ENCODE results near the gene ADGRF1.
"Not testable (repeated sequence)": the region's sequence is repeated elsewhere in the genome, so short reads cannot be mapped to it uniquely, and the experiment has no call there.

ADGRF1 gene

GRCh38 chr6:47042275-47042791, at the start of gene ADGRF1:
Gene ADGRF1 (minus strand): TSS chr6:47042332. CDS start chr6:47029061, 13,271 bp downstream.
- Histone ChIP-seq H3K36me3 (ENCODE audit: control insufficient read depth, insufficient read depth, low read length) (no peaks in the 10 kb centered on the region), H3K4me1 (ENCODE audit: control insufficient read depth, insufficient read depth, low read length) (peaks cover 33% of the 10 kb centered on the region), H3K9ac (ENCODE audit: low read length) (no peak within 1 kb of the TSS), H3K9me3 (ENCODE audit: control insufficient read depth, low read length) (no peaks in the 10 kb centered on the region), H3K27me3 (ENCODE audit: control insufficient read depth, insufficient read depth, low read length) (no peaks in the 10 kb centered on the region), H3K4me3 (ENCODE audit: low read length) (no peak within 1 kb of the TSS)

GRCh38 chr6:47090881-47091280, 48.7 kb upstream of the ADGRF1 start:
- Histone ChIP-seq H3K9me3 (ENCODE audit: control insufficient read depth, low read length) (no peaks in the 10 kb centered on the region), H3K9ac (ENCODE audit: low read length) (no peak overlapping the region), H3K36me3 (ENCODE audit: control insufficient read depth, insufficient read depth, low read length) (no peaks in the 10 kb centered on the region), H3K27me3 (ENCODE audit: control insufficient read depth, insufficient read depth, low read length) (no peaks in the 10 kb centered on the region), H3K4me1 (ENCODE audit: control insufficient read depth, insufficient read depth, low read length) (peaks cover 15% of the 10 kb centered on the region), H3K4me3 (ENCODE audit: low read length) (no peak overlapping the region)

- not testable (repeated sequence) for H3K9ac ChIP-seq (ENCODE audit: low read length); H3K27me3 ChIP-seq (ENCODE audit: control insufficient read depth, insufficient read depth, low read length); H3K36me3 ChIP-seq (ENCODE audit: control insufficient read depth, insufficient read depth, low read length); H3K4me1 ChIP-seq (ENCODE audit: control insufficient read depth, insufficient read depth, low read length); H3K9me3 ChIP-seq (ENCODE audit: control insufficient read depth, low read length); H3K4me3 ChIP-seq (ENCODE audit: low read length)
Measured at GRCh38 chr6:47089473-47089872, 47.3 kb upstream of the ADGRF1 start.

- H3K9me3 ChIP-seq (ENCODE audit: control insufficient read depth, low read length), result no peaks in the 10 kb centered on the region
- peaks cover 14% of the 10 kb centered on the region for H3K4me1 ChIP-seq (ENCODE audit: control insufficient read depth, insufficient read depth, low read length)
- H3K27me3 ChIP-seq (ENCODE audit: control insufficient read depth, insufficient read depth, low read length), result no peaks in the 10 kb centered on the region
- no peaks in the 10 kb centered on the region for H3K36me3 ChIP-seq (ENCODE audit: control insufficient read depth, insufficient read depth, low read length)
- H3K4me3 ChIP-seq (ENCODE audit: low read length), result no peak overlapping the region
- H3K9ac ChIP-seq (ENCODE audit: low read length), result no peak overlapping the region
Measured at GRCh38 chr6:47086051-47086770, 44.1 kb upstream of the ADGRF1 start.

GRCh38 chr6:47084610-47085009, 42.5 kb upstream of the ADGRF1 start:
- H3K4me1 ChIP-seq (ENCODE audit: control insufficient read depth, insufficient read depth, low read length), result peaks cover 14% of the 10 kb centered on the region
- no peaks in the 10 kb centered on the region for H3K9me3 ChIP-seq (ENCODE audit: control insufficient read depth, low read length)
- H3K27me3 ChIP-seq (ENCODE audit: control insufficient read depth, insufficient read depth, low read length), result no peaks in the 10 kb centered on the region
- no peaks in the 10 kb centered on the region for H3K36me3 ChIP-seq (ENCODE audit: control insufficient read depth, insufficient read depth, low read length)
- no peak overlapping the region for H3K9ac ChIP-seq (ENCODE audit: low read length)
- no peak overlapping the region for H3K4me3 ChIP-seq (ENCODE audit: low read length)

- Histone ChIP-seq H3K27me3 (ENCODE audit: control insufficient read depth, insufficient read depth, low read length) (no peaks in the 10 kb centered on the region), H3K9me3 (ENCODE audit: control insufficient read depth, low read length) (no peaks in the 10 kb centered on the region), H3K36me3 (ENCODE audit: control insufficient read depth, insufficient read depth, low read length) (no peaks in the 10 kb centered on the region), H3K9ac (ENCODE audit: low read length) (no peak overlapping the region), H3K4me1 (ENCODE audit: control insufficient read depth, insufficient read depth, low read length) (peaks cover 14% of the 10 kb centered on the region), H3K4me3 (ENCODE audit: low read length) (no peak overlapping the region)
Measured at GRCh38 chr6:47083586-47084047, 41.5 kb upstream of the ADGRF1 start.

GRCh38 chr6:47080083-47080596, 38.0 kb upstream of the ADGRF1 start:
- Histone ChIP-seq H3K4me1 (ENCODE audit: control insufficient read depth, insufficient read depth, low read length) (peaks cover 16% of the 10 kb centered on the region), H3K36me3 (ENCODE audit: control insufficient read depth, insufficient read depth, low read length) (no peaks in the 10 kb centered on the region), H3K9me3 (ENCODE audit: control insufficient read depth, low read length) (no peaks in the 10 kb centered on the region), H3K27me3 (ENCODE audit: control insufficient read depth, insufficient read depth, low read length) (no peaks in the 10 kb centered on the region), H3K4me3 (ENCODE audit: low read length) (no peak overlapping the region), H3K9ac (ENCODE audit: low read length) (no peak overlapping the region)

GRCh38 chr6:47079638-47080037, 37.5 kb upstream of the ADGRF1 start:
- Histone ChIP-seq H3K9ac (ENCODE audit: low read length) (no peak overlapping the region), H3K27me3 (ENCODE audit: control insufficient read depth, insufficient read depth, low read length) (no peaks in the 10 kb centered on the region), H3K4me3 (ENCODE audit: low read length) (no peak overlapping the region), H3K9me3 (ENCODE audit: control insufficient read depth, low read length) (no peaks in the 10 kb centered on the region), H3K36me3 (ENCODE audit: control insufficient read depth, insufficient read depth, low read length) (no peaks in the 10 kb centered on the region), H3K4me1 (ENCODE audit: control insufficient read depth, insufficient read depth, low read length) (peaks cover 16% of the 10 kb centered on the region)

- Histone ChIP-seq H3K4me1 (ENCODE audit: control insufficient read depth, insufficient read depth, low read length) (peaks cover 15% of the 10 kb centered on the region), H3K4me3 (ENCODE audit: low read length) (no peak overlapping the region), H3K9me3 (ENCODE audit: control insufficient read depth, low read length) (no peaks in the 10 kb centered on the region), H3K9ac (ENCODE audit: low read length) (no peak overlapping the region), H3K27me3 (ENCODE audit: control insufficient read depth, insufficient read depth, low read length) (no peaks in the 10 kb centered on the region), H3K36me3 (ENCODE audit: control insufficient read depth, insufficient read depth, low read length) (no peaks in the 10 kb centered on the region)
Measured at GRCh38 chr6:47078991-47079390, 36.9 kb upstream of the ADGRF1 start.

GRCh38 chr6:47076422-47077344, 34.6 kb upstream of the ADGRF1 start:
- Histone ChIP-seq H3K9me3 (ENCODE audit: control insufficient read depth, low read length) (no peaks in the 10 kb centered on the region), H3K4me1 (ENCODE audit: control insufficient read depth, insufficient read depth, low read length) (peaks cover 7% of the 10 kb centered on the region), H3K9ac (ENCODE audit: low read length) (no peak overlapping the region), H3K27me3 (ENCODE audit: control insufficient read depth, insufficient read depth, low read length) (no peaks in the 10 kb centered on the region), H3K4me3 (ENCODE audit: low read length) (no peak overlapping the region), H3K36me3 (ENCODE audit: control insufficient read depth, insufficient read depth, low read length) (no peaks in the 10 kb centered on the region)

GRCh38 chr6:47075741-47076421, 33.7 kb upstream of the ADGRF1 start:
- peaks cover 7% of the 10 kb centered on the region for H3K4me1 ChIP-seq (ENCODE audit: control insufficient read depth, insufficient read depth, low read length)
- no peaks in the 10 kb centered on the region for H3K36me3 ChIP-seq (ENCODE audit: control insufficient read depth, insufficient read depth, low read length)
- H3K27me3 ChIP-seq (ENCODE audit: control insufficient read depth, insufficient read depth, low read length), result no peaks in the 10 kb centered on the region
- no peak overlapping the region for H3K4me3 ChIP-seq (ENCODE audit: low read length)
- no peaks in the 10 kb centered on the region for H3K9me3 ChIP-seq (ENCODE audit: control insufficient read depth, low read length)
- no peak overlapping the region for H3K9ac ChIP-seq (ENCODE audit: low read length)

Data from mucosa of stomach (tissue), 1 donor.